ENCODE results near the gene MACROD2.

The MACROD2 gene

DNA sequence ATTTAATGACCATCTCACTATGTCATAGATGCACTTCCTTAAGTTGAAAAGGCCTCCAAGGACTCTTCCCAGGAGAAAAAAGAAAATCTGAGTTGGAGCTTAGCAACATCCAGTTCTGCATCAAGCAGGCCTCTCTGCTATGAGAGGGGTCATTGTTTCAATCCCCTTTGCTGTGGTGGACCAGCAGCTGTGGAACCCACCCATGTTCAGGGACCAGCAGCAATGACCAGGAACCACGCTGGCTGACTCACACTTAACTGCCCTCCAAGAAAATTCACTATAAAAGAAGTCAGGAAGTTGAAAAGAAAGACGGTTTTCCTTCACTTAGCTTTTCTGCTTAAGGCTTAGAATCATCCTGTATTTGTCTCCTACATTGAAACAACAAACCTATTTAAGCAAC lies 1404.5 kb downstream of the MACROD2 start:
- in situ Hi-C loops (cut with HindIII; ENCODE audit: low sequenced_read_pairs) = no loop called here
- DNase-seq (ENCODE audit: low read depth) = no peak
- no peak overlapping the region for H3K4me3 ChIP-seq (ENCODE audit: low read depth, low read length)
- TF ChIP-seq, protein P1, sequence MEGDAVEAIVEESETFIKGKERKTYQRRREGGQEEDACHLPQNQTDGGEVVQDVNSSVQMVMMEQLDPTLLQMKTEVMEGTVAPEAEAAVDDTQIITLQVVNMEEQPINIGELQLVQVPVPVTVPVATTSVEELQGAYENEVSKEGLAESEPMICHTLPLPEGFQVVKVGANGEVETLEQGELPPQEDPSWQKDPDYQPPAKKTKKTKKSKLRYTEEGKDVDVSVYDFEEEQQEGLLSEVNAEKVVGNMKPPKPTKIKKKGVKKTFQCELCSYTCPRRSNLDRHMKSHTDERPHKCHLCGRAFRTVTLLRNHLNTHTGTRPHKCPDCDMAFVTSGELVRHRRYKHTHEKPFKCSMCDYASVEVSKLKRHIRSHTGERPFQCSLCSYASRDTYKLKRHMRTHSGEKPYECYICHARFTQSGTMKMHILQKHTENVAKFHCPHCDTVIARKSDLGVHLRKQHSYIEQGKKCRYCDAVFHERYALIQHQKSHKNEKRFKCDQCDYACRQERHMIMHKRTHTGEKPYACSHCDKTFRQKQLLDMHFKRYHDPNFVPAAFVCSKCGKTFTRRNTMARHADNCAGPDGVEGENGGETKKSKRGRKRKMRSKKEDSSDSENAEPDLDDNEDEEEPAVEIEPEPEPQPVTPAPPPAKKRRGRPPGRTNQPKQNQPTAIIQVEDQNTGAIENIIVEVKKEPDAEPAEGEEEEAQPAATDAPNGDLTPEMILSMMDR (IDR thresholded peaks at IDR 0.05; ENCODE audit: low read depth, low read length, missing control alignments) = no peak

DNA sequence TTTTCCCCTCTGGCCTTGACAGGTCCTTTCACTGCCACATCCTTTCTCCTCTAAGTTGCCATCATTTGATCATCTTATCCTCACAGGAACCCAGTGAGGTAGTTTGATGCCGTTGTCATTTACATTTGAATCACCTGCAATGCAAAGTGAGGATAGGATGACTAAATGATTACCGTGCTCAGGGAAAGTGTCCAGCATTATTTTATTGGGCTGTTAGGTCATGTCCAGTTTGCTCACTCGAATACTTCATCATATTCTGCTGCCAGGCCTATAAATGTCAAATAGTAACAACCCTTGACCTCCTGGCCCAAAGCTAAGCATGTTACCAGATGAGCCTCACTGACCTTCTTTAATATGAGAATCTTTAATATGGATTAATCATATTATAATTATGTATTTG lies 1410.8 kb downstream of the MACROD2 start:
- H3K4me3 ChIP-seq (ENCODE audit: low read depth, low read length) = no peak overlapping the region
- DNase-seq (ENCODE audit: low read depth) = no peak
- in situ Hi-C loops (cut with HindIII; ENCODE audit: low sequenced_read_pairs) = no loop called here
- TF ChIP-seq, protein P1 (IDR thresholded peaks at IDR 0.05; ENCODE audit: low read depth, low read length, missing control alignments) = no peak

DNA sequence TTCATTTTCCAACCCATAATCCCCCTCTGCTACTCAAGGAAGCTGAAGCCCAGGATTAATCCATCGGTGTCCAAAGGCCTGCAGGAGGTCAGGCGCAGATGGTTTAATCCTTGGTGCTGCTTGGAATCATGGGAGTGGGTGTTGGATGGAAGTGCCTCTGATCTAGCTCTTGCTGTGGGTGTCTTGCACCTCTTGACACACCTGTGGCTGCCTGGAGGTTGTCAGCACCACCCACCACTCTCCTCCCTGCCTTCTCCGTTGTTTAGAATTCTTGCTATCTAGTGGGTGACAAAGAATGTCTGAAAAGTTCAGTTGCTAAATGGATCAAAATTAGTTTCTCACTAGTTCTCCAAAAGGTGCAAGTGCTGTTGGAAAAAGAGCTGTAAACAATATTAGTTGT lies 1416.5 kb downstream of the MACROD2 start:
- in situ Hi-C loops (cut with HindIII; ENCODE audit: low sequenced_read_pairs) = no loop called here
- H3K4me3 ChIP-seq (ENCODE audit: low read depth, low read length) = no peak overlapping the region
- TF ChIP-seq, protein P1 (IDR thresholded peaks at IDR 0.05; ENCODE audit: low read depth, low read length, missing control alignments) = no peak
- no peak for DNase-seq (ENCODE audit: low read depth)

DNA sequence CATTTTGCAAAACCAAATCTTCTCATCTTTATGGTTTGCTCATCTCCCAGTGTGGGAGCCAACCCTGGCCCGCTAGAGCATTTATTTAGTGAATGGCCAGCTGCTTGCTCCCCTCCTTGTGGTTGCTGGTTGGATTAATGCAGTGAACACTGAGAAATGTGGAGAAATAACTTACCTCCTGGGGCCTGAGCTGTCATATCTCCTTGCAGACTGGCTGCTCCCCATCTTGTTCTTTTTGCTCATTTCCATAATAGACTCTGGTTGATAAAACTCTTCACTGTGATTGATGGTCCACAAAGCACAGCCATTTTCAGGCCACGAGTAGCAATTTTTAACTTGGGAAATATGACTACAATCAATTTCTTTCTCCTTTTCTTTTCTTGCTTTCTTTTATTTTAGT lies 1420.6 kb downstream of the MACROD2 start:
- TF ChIP-seq, protein P1 (IDR thresholded peaks at IDR 0.05; ENCODE audit: low read depth, low read length, missing control alignments) = no peak
- in situ Hi-C loops (cut with HindIII; ENCODE audit: low sequenced_read_pairs) = no loop called here
- no peak overlapping the region for H3K4me3 ChIP-seq (ENCODE audit: low read depth, low read length)
- no peak for DNase-seq (ENCODE audit: low read depth)

DNA sequence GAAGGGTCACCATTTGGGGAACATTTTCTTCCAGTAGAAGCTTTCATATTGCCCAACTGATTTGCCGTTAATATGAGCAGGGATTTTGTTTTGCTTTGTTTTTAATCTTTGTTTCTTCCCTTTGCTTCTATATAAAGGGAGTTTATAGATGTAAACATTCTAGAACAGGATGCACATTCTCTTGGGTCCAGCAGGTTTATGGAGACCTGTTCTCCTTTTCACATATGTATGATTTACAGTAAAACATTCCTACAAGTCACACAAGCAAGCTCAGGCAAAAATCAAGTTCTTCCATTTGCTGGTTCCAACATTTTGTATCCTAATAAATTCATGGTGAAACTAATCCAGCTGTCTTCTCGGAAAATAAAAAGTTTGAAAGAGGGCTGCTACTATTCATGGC lies 1424.5 kb downstream of the MACROD2 start:
- TF ChIP-seq, protein P1 (IDR thresholded peaks at IDR 0.05; ENCODE audit: low read depth, low read length, missing control alignments) = no peak
- no peak overlapping the region for H3K4me3 ChIP-seq (ENCODE audit: low read depth, low read length)
- no peak for DNase-seq (ENCODE audit: low read depth)
- in situ Hi-C loops (cut with HindIII; ENCODE audit: low sequenced_read_pairs) = no loop called here

DNA sequence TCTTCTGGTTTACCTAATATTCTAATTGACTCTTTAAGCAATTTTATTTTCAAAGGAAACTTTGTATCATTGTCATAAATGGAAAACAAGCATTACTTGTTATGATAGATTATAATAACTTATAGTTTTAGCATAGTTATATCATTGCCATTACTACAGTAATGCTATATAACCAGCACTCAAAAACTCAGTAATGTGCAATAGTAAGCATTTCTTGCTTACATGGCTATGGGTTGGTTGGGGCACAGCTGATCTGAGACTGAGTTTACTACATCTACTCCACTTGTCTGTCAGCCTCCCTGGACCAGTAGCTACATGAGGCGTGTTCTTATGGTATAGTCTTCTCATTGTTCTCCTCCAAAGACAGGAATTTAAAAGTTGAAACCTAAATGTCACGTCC lies 1427.7 kb downstream of the MACROD2 start:
- H3K4me3 ChIP-seq (ENCODE audit: low read depth, low read length) = no peak overlapping the region
- TF ChIP-seq, protein P1 (IDR thresholded peaks at IDR 0.05; ENCODE audit: low read depth, low read length, missing control alignments) = no peak
- DNase-seq (ENCODE audit: low read depth) = no peak
- in situ Hi-C loops (cut with HindIII; ENCODE audit: low sequenced_read_pairs) = no loop called here

DNA sequence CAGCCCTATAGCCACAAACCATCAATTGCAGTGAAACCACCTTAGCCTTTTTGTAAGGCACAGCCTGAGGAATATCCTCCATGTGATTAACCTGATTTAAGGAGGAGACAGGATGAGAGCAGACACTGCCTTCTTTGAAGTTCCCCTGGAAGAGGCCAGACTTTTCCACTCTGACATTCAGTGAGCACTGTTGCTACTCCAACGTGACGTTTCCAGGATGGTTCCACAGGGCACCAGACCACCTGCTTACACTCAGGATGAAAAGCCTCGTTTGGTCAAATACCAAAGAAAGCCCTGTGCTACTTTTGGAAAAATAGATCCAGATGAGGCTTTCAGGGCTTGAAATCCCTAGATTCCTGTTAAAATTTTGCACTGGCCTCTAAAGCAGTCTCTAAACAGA lies 1444.2 kb downstream of the MACROD2 start:
- H3K4me3 ChIP-seq (ENCODE audit: low read depth, low read length) = no peak overlapping the region
- DNase-seq (ENCODE audit: low read depth) = no peak
- TF ChIP-seq, protein P1 (IDR thresholded peaks at IDR 0.05; ENCODE audit: low read depth, low read length, missing control alignments) = no peak
- in situ Hi-C loops (cut with HindIII; ENCODE audit: low sequenced_read_pairs) = no loop called here

All from astrocyte of the cerebellum (primary cell).